GM12875 (cell line): Measurements from ENCODE around the gene NF1.
A peak's percentile ranks its signal among the peaks of the same experiment; 100 is the strongest.
"Not testable (repeated sequence)": the region's sequence is repeated elsewhere in the genome, so short reads cannot be mapped to it uniquely, and the experiment has no call there.

Experiments
- H3K4me3 ChIP-seq: one replicate; pipeline ENCODE4 v1.5.1; 2011; ENCODE audit warnings: low read depth, low read length, control low read depth
- CTCF ChIP-seq: IDR thresholded peaks from 2 replicates; pipeline ENCODE4 v1.5.1; 2011; ENCODE audit warnings: low read depth, mild to moderate bottlenecking, control low read depth, inconsistent platforms, low read length, moderate library complexity, borderline replicate concordance; ENCODE audit not compliant: insufficient read depth

NF1 gene

DNA sequence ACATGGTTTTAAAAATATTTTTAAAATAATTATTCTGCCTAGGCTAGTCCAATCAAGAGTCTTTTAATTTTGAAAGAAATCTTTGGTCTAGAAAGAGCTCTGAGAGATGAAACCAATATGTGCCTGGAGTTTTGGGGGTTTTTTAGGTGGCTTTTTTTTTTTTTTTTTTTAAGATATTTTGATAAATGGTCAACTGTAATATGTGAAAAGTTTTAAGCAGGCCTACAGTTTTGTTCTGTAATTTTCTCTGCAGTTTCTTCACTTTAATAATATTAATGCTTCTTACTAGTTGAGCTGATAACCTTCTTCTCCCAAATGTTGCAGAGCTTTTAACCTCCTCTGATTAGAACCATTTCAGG, 157.2 kb downstream of the NF1 start:
- H3K4me3 ChIP-seq = no peak overlapping the region

GRCh38 chr17:31252741-31253140, 158.0 kb downstream of the NF1 start:
- H3K4me3 ChIP-seq = no peak overlapping the region
- no peak for TF ChIP-seq CTCF

More for the DNA sequence above, 157.2 kb downstream of the NF1 start:
- no peak for TF ChIP-seq CTCF

DNA sequence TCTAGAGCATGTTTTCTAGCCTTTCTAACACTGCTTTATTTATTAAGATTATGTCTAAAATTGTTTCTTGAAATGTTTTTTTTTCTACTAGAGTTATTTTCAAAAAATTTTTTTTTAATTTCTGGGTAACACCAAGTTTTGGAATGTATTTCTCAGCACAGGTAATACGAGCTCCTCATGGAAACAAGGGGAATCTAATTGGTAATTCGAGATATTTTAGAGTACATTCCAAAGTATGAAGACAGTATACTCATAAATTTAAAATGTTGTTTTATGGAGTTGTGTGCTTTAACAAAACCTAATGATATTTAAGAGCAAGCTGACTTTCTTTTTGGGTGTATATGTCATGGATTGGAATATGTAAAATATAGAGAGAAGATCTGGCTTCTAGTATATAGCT, 159.9 kb downstream of the NF1 start:
- TF ChIP-seq CTCF = no peak
- H3K4me3 ChIP-seq = no peak overlapping the region

DNA sequence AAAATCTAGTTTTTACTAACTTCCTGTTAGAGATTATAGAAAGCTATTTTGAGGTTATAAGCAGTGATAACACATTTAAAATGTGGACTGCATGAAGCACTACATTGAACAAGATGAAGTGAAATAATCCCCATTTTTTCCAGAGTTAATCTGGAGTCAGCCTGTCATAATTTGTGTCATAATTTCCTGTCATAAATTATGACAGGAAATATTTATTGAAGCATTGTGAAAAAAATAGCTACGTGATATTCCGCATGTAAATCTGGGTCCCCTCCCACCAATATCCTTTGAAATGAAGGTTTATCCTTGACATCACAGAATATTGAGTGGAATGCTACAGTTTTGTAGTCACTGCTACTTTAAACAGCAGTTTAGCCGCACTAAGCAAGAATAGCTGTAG, 162.2 kb downstream of the NF1 start:
- no peak overlapping the region for H3K4me3 ChIP-seq
- no peak for TF ChIP-seq CTCF

DNA sequence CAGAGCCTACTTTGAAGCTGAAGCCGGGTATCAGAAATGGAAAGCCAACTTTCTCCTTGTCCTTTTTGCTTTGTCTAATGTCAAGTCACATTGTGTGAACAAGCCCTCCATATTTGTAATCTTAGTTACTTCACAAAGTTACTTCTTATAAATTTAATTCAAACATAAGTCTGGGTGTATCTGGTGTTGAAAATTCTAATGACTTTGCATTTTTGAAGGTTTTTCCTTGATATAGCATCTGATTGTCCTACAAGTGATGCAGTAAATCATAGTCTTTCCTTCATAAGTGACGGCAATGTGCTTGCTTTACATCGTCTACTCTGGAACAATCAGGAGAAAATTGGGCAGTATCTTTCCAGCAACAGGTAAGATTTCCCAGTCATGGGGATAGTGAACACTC, 165.4 kb downstream of the NF1 start:
- no peak for TF ChIP-seq CTCF
- H3K4me3 ChIP-seq = no peak overlapping the region

GRCh38 chr17:31261601-31262000, 166.8 kb downstream of the NF1 start:
- no peak for TF ChIP-seq CTCF
- H3K4me3 ChIP-seq = no peak overlapping the region

- H3K4me3 ChIP-seq = not testable (repeated sequence)
These were observed 168.1 kb downstream of the NF1 start for GRCh38 chr17:31262923-31263322.

DNA sequence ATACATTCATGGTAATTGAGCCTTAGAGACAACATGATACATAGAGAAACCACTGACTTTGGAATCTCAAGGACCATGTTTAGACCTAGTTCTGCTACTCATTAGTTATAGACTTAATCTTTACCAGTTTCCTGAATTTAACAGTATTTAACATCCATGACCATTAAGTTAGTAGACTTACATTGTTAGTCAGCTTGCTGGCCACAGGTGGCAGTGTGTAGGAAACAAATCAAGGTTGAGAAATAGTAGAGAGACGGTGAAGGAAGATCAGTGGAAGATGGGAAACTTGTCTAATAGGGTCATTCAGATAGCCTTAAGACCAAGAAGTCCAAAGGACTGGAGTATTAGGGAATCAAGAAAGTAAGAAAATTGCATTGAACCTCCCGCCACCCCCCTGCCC, 171.3 kb downstream of the NF1 start:
- TF ChIP-seq CTCF = peak; percentile 30; the same call in 1 of the 2 replicates
- H3K4me3 ChIP-seq = no peak overlapping the region
